Cardiac fibroblast (primary cell): ENCODE data around the gene TUBB2A.

Experiments used
- DNase-seq, 2 donors: peaks; one replicate each; pipeline versions ENCODE4 v3.0.0 to v3.0.0-alpha.2; 2010; ENCODE audit warnings: low read depth in 2 of 2
- H3K4me3 ChIP-seq, 2 donors: replicated peaks in 1 of 2; 1 replicate in 1 of 2; 2 replicates in 1 of 2; pipeline ENCODE4 v1.5.1; 2011; ENCODE audit warnings: low read depth in 2 of 2, low read length in 2 of 2, mild to moderate bottlenecking in 2 of 2, moderate library complexity in 1 of 2
- CTCF ChIP-seq: IDR thresholded peaks from one replicate; pipeline ENCODE4 v1.5.1; 2011; ENCODE audit warnings: low read depth, mild to moderate bottlenecking, low read length, inconsistent platforms

Gene TUBB2A

GRCh38 chr6:3119040-3119723 lies 38.2 kb downstream of the TUBB2A start:
- TF ChIP-seq CTCF = no peak
- peak overlapping the region; percentile 70 to 86 for H3K4me3 ChIP-seq
- DNase-seq = peak; percentile 38

DNA sequence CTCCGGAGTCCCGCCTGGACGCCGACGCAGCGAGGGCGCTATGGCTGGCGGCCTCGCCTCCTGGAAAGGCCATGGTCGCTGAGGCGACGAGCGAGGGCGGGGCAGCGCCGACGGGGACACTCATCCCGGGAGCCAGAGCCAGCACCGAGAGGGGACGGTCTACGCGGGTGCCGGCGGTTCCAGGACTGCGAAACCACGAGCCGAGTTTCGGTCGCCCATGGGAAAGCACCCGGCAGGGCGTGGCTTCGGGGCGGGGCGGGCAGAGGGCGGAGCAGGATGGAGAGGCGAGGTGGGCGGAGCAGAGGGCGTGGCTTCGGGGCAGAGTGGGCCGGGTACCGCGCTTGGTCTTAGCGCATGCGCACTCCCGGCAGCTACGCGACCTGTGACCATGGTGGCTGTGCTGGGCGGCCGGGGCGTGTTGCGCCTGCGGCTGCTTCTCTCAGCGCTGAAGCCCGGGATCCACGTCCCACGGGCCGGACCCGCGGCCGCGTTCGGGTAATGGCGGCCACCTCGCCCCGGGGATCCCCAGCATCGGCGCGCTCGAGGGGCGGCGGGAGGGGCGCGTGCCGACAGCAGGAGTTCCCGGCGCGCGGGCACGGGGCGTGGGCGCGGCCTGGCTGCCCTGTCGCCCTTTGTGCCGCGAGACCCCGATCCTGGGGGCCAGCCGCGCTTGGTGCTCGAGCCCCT lies 38.8 kb downstream of the TUBB2A start, which contains the start of gene BPHL:
TSS of gene BPHL (plus strand) at position 359 of the 687 bp plus-strand sequence. CDS start at position 389, 30 bp downstream.
- TF ChIP-seq CTCF = no peak

GRCh38 chr6:3117912-3118352 lies 39.4 kb downstream of the TUBB2A start:
- no peak for DNase-seq
- no peak for TF ChIP-seq CTCF
- peak overlapping the region; percentile 70 to 86 for H3K4me3 ChIP-seq

More for the DNA sequence above, 38.8 kb downstream of the TUBB2A start, which contains the start of gene BPHL:
- peak within 1 kb of the TSS; percentile 70 to 86 for H3K4me3 ChIP-seq
- DNase-seq = peak; percentile 94 to 95

DNA sequence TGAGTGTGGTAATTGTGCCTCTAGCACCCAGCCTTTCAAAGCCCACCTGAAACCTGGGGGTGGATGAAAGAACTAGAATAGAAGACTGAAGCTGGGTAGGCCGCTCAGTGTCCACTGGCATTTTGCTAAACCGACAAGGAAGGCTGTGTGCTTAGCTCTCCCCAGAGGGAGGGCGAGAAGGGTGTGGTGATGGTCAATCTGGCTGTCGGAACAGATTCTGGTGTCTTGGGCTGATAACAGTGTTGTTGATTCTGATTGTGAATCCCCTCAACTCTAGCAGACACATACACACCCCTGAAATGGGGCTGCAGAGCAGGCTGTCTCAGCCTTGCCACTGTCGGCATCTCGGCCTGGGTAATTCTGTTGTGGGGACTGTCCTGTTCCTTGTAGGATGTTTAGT lies 43.0 kb downstream of the TUBB2A start:
- no peak overlapping the region for H3K4me3 ChIP-seq
- TF ChIP-seq CTCF = no peak
- no peak for DNase-seq

GRCh38 chr6:3109761-3110160 lies 47.6 kb downstream of the TUBB2A start:
- no peak overlapping the region for H3K4me3 ChIP-seq
- no peak for TF ChIP-seq CTCF
- DNase-seq = no peak

DNA sequence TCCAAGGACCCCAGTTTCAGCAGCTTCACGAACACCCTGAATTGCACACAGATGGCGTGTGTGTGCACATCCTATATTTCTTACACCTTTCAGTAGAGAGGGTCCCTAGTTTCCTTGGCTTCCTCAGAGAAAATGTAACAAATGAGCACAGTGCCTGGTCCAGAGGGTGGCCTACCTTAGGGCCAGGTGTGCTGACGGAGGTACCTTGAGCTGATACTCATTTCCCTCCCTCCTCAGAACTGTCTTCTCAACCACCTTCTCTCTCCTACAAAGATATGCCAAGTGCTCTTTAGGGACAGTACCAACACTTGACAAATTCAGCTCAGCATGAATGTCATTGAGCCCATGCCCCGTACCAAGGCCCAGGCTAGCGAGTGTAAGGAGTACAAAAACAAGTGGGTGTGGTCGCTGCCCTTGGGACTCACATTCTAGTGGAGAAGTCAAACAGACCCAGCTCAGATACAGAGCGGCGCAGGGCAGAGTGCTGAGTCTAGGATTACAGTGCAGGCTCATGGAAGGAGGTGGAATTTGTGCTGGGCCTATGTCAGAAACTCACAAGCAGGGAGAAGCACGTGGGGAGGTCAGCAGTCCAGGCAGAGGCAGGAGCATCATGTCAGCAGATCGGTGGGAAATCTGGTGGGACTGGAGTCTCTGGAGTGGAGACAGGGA lies 48.5 kb downstream of the TUBB2A start:
- no peak for TF ChIP-seq CTCF
- DNase-seq = no peak
- no peak overlapping the region for H3K4me3 ChIP-seq
